CD8-positive, alpha-beta memory T cell (primary cell): Measurements from ENCODE around the gene IFT25. TPM values are rescaled to one million over a fixed set of nuclear protein-coding genes. Genes with fewer than 3 reads are reported as not detected.
"Not testable (repeated sequence)": the region's sequence is repeated elsewhere in the genome, so short reads cannot be mapped to it uniquely, and the experiment has no call there.

Experiments used
- CTCF ChIA-PET: fragments of 350-600 bp; sonication (Branson Sonifier 250); formaldehyde crosslinking; loops from one replicate; lab custom pipeline; 2021; ENCODE audit warnings: antibody characterized with exemption; lab: Charles Lee
- POLR2A ChIA-PET: fragments of 350-600 bp; sonication (Branson Sonifier 250); formaldehyde crosslinking; loops from one replicate; lab custom pipeline; 2021; ENCODE audit warnings: antibody characterized with exemption; lab: Charles Lee
- DNase-seq, 5 donors: peaks; one replicate each; pipeline versions ENCODE4 v3.0.0 to v3.0.0-alpha.2; 2020 to 2022; ENCODE audit warnings: mixed read lengths in 1 of 5
- H3K27ac ChIP-seq: one replicate; pipeline ENCODE4 v1.7.0; 2013; ENCODE audit warnings: low read depth, mild to moderate bottlenecking, low read length, moderate library complexity
- H3K27me3 ChIP-seq: 2 replicates; pipeline ENCODE4 v1.7.0; 2013; ENCODE audit warnings: low read length, mild to moderate bottlenecking; ENCODE audit not compliant: insufficient read depth, poor library complexity, severe bottlenecking
- H3K36me3 ChIP-seq: 2 replicates; pipeline ENCODE4 v1.7.0; 2013; ENCODE audit warnings: mild to moderate bottlenecking, low read length, moderate library complexity; ENCODE audit not compliant: insufficient read depth
- H3K4me1 ChIP-seq: 2 replicates; pipeline ENCODE4 v1.7.0; 2013; ENCODE audit warnings: mild to moderate bottlenecking, low read length, moderate library complexity; ENCODE audit not compliant: insufficient read depth
- H3K4me3 ChIP-seq: 2 replicates; pipeline ENCODE4 v1.7.0; 2013; ENCODE audit warnings: mild to moderate bottlenecking, low read length
- H3K9me3 ChIP-seq: 2 replicates; pipeline ENCODE4 v1.7.0; 2013; ENCODE audit warnings: mild to moderate bottlenecking, low read length
- H3K27ac Mint-ChIP-seq, 8 donors: one replicate each; pipeline ENCODE4 v1.8.0; 2020 to 2021; ENCODE audit warnings: mixed read lengths in 8 of 8, mild to moderate bottlenecking in 6 of 8, inconsistent platforms in 3 of 8, moderate library complexity in 3 of 8
- H3K27me3 Mint-ChIP-seq, 2 donors: one replicate each; pipeline ENCODE4 v1.8.0; 2020 to 2021; ENCODE audit warnings: mixed read lengths in 2 of 2, mild to moderate bottlenecking in 1 of 2, moderate library complexity in 1 of 2
- H3K36me3 Mint-ChIP-seq, 3 donors: one replicate each; pipeline ENCODE4 v1.8.0; 2020 to 2021; ENCODE audit warnings: mixed read lengths in 3 of 3, inconsistent platforms in 1 of 3, mild to moderate bottlenecking in 1 of 3
- H3K4me1 Mint-ChIP-seq, 3 donors: one replicate each; pipeline ENCODE4 v1.8.0; 2020 to 2021; ENCODE audit warnings: mixed read lengths in 3 of 3, inconsistent platforms in 1 of 3, mild to moderate bottlenecking in 1 of 3
- H3K4me3 Mint-ChIP-seq, 7 donors: one replicate each; pipeline ENCODE4 v1.8.0; 2020 to 2021; ENCODE audit warnings: mixed read lengths in 7 of 7, mild to moderate bottlenecking in 6 of 7, moderate library complexity in 4 of 7, inconsistent platforms in 2 of 7
- H3K9me3 Mint-ChIP-seq, 5 donors: one replicate each; pipeline ENCODE4 v1.8.0; 2020 to 2022; ENCODE audit warnings: mixed read lengths in 5 of 5, mild to moderate bottlenecking in 3 of 5, moderate library complexity in 2 of 5, inconsistent platforms in 1 of 5
- polyA plus RNA-seq: library from polyadenylated mRNA; unstranded; fragments of 300-500 nt; fragmentation: Illumina TruSeq; gene quantifications from one replicate; pipeline ENCODE4 v1.2.3, GENCODE V29; 2021
- total RNA-seq, 2 experiments: library from RNA; stranded (reverse); gene quantifications; one replicate each; pipeline ENCODE4 v1.2.3, GENCODE V29; 2021

IFT25 gene
- total and polyA plus RNA-seq, 3 experiments from 2014 or later = 57.2 to 59.9 (median 57.8) TPM

- H3K9me3 Mint-ChIP-seq = no peaks in the 10 kb centered on the region
- peaks cover 1 to 2% of the 10 kb centered on the region in 2 donors for H3K27me3 Mint-ChIP-seq
- POLR2A ChIA-PET = interaction anchor here (0.5 kb wide), 1 partner anchor 18 kb away, joined by 3 read pairs; no protein-coding TSS in a partner anchor
- Histone ChIP-seq H3K4me1 (peaks cover 19% of the 10 kb centered on the region), H3K27me3 (no peaks in the 10 kb centered on the region), H3K27ac (peak overlapping the region; percentile 60), H3K9me3 (no peaks in the 10 kb centered on the region), H3K36me3 (no peaks in the 10 kb centered on the region), H3K4me3 (peak overlapping the region; percentile 84)
- H3K27ac Mint-ChIP-seq = peak overlapping the region in 7 of 8 donors; percentile 78 to 98 (median 92)
- H3K4me1 Mint-ChIP-seq = peaks cover 36 to 48% (median 46%) of the 10 kb centered on the region in 3 donors
- peak overlapping the region; percentile 84 to 100 (median 97) for H3K4me3 Mint-ChIP-seq
- CTCF ChIA-PET = interaction anchor here (3.0 kb wide), 1 partner anchor 54 kb away, joined by 13 read pairs; the partner anchor contains the start of genes IFT25 and LRRC42
- no peak for DNase-seq
- H3K36me3 Mint-ChIP-seq = peaks cover 0 to 25% (median 6%) of the 10 kb centered on the region in 3 donors
These were observed 55.0 kb downstream of the IFT25 start for GRCh38 chr1:53890522-53890941.

DNA sequence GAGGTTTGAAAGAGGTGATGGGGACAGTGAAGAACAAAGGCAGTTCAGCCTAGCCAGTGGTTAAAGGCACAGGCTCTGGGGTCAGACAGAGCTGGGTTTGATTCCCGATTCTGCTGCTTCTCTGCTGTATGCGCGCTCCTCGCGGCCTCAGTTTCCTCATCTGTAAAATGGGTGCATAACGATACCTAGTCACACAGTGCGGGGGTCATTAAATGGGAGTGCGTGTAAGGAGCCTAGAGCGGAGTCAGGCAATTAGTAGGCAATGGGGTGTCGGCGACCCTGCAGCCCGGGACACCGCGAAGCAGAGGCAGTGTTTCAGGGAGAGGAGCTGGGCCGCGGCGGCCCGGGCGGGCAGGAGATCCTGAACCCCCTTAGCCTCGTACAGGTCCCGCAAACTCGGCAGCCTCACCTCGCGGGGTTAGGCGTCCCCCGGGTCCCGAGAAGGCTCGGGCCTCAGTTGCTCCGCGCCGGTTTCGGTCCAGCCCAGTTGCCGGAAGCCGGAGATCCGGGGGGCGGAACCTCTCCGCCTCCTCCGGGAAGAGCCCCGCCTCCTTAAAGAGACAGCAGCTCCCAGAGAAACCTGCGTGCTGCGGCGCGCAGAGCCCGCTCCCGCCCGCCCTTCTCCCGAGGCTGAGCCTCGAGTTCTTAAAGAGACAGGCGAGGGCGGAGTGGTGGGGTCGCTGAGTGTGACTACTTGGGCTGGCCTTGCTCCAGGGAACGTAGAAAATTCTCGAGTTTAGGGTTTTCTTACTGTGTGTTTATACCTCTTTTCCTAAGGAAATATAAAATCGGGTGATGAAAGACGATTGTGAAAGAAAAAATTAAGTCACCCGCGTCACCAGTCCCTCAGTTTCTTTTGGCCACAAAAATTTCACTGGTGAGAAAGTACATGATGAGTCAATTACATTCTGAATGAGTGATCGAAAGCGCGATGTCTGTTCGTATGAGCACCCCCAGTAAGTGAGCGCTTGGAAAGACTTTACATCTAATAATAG, 55.9 kb downstream of the IFT25 start, which contains the start of gene YIPF1:
YIPF1 (minus strand) TSS at position 494 of the 995 bp plus-strand sequence. CDS start 860 bp downstream, outside the sequence.
- Mint-ChIP-seq H3K9me3 (no peaks in the 10 kb centered on the region), H3K27me3 (peaks cover 0 to 1% of the 10 kb centered on the region in 2 donors), H3K27ac (peak within 1 kb of the TSS; percentile 78 to 98 (median 92)), H3K4me1 (peaks cover 37 to 57% (median 53%) of the 10 kb centered on the region in 3 donors), H3K4me3 (peak within 1 kb of the TSS; percentile 84 to 100 (median 97)), H3K36me3 (peaks cover 0 to 34% (median 11%) of the 10 kb centered on the region in 3 donors)
- H3K9me3 ChIP-seq = no peaks in the 10 kb centered on the region
- peaks cover 19% of the 10 kb centered on the region for H3K4me1 ChIP-seq
- peak within 1 kb of the TSS; percentile 84 for H3K4me3 ChIP-seq
- H3K36me3 ChIP-seq = no peaks in the 10 kb centered on the region
- H3K27me3 ChIP-seq = no peaks in the 10 kb centered on the region
- peak within 1 kb of the TSS; percentile 60 for H3K27ac ChIP-seq
- ChIA-PET POLR2A (interaction anchor here (0.8 to 1.1 kb wide), 3 partner anchors 53 to 60 kb away, joined by 4 to 8 read pairs (median 4); partner anchors contain the start of genes IFT25 and LRRC42), CTCF (interaction anchor here (3.0 kb wide), 1 partner anchor 55 kb away, joined by 13 read pairs; the partner anchor contains the start of genes IFT25 and LRRC42)
- peak; percentile 78 to 88 (median 83) for DNase-seq

DNA sequence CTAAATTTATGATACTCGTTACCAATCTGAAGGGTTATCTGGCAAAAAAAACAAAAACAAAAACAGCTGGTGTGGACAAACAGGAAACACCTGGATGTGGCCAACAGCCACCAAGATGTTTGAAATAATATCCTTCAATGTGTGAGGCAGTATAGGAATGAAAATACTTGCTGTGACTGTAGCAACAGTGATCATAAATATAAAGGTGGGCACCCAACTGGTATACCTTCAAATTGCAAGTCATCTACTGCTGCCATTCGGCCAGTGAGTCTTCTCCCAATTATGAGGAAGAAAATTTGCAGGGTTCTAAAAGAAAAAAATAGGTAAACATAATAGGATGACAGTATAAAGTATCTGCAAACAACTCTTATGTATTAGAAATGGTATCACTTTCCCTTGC, 56.8 kb downstream of the IFT25 start:
- no peak for DNase-seq
- no peaks in the 10 kb centered on the region for H3K9me3 ChIP-seq
- H3K36me3 ChIP-seq = no peaks in the 10 kb centered on the region
- no peaks in the 10 kb centered on the region for H3K9me3 Mint-ChIP-seq
- H3K27me3 ChIP-seq = no peaks in the 10 kb centered on the region
- peaks cover 0 to 1% of the 10 kb centered on the region in 2 donors for H3K27me3 Mint-ChIP-seq
- CTCF ChIA-PET = interaction anchor here (3.0 kb wide), 1 partner anchor 56 kb away, joined by 13 read pairs; the partner anchor contains the start of genes IFT25 and LRRC42
- H3K4me3 ChIP-seq = peak overlapping the region; percentile 84
- peaks cover 40 to 62% (median 57%) of the 10 kb centered on the region in 3 donors for H3K4me1 Mint-ChIP-seq
- peak overlapping the region; percentile 84 to 100 (median 97) for H3K4me3 Mint-ChIP-seq
- peak overlapping the region; percentile 40 to 98 (median 91) for H3K27ac Mint-ChIP-seq
- POLR2A ChIA-PET = interaction anchor here (1.1 kb wide), 1 partner anchor 61 kb away, joined by 4 read pairs; no protein-coding TSS in a partner anchor
- no peak overlapping the region for H3K27ac ChIP-seq
- H3K4me1 ChIP-seq = peaks cover 19% of the 10 kb centered on the region
- H3K36me3 Mint-ChIP-seq = peaks cover 0 to 41% (median 14%) of the 10 kb centered on the region in 3 donors

GRCh38 chr1:53883600-53883999, 61.9 kb downstream of the IFT25 start:
- DNase-seq, H3K27me3 Mint-ChIP-seq: not testable (repeated sequence)
- CTCF ChIA-PET = interaction anchor here (1.2 kb wide), 1 partner anchor 23 kb away, joined by 3 read pairs; no protein-coding TSS in a partner anchor

DNA sequence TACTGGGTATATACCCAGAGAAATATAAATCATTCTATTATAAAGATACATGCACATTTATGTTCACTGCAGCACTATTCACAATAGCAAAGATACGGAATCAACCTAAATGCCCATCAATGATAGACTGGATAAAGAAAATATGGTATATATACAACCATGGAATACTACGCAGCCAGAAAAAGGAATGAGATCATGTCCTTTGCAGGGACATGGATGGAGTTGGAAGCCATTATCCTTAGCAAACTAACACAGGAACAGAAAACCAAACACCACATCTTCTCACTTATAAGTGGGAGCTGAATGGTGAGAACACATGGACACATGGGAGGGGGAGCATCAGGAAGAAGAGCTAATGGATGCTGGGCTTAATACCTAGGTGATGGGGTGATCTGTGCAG, 63.6 kb downstream of the IFT25 start:
- DNase-seq, H3K9me3 Mint-ChIP-seq, H3K27ac ChIP-seq, H3K4me3 ChIP-seq, H3K27me3 ChIP-seq, H3K9me3 ChIP-seq, POLR2A ChIA-PET, H3K4me3 Mint-ChIP-seq, H3K27me3 Mint-ChIP-seq, H3K4me1 ChIP-seq: not testable (repeated sequence)
- peaks cover 17 to 86% (median 46%) of the 10 kb centered on the region in 3 donors for H3K36me3 Mint-ChIP-seq
- H3K27ac Mint-ChIP-seq = peak overlapping the region in 2 of 8 donors; percentile 54 to 82
- peaks cover 19% of the 10 kb centered on the region for H3K36me3 ChIP-seq
- H3K4me1 Mint-ChIP-seq = peaks cover 20 to 36% (median 35%) of the 10 kb centered on the region in 3 donors
- CTCF ChIA-PET = interaction anchor here (1.0 to 2.3 kb wide), 3 partner anchors 11 to 77 kb away, joined by 3 to 5 read pairs (median 3); no protein-coding TSS in a partner anchor

More at GRCh38 chr1:53883600-53883999, 61.9 kb downstream of the IFT25 start:
- H3K9me3 Mint-ChIP-seq, H3K27me3 ChIP-seq, H3K4me1 ChIP-seq, H3K27ac Mint-ChIP-seq, H3K27ac ChIP-seq, H3K9me3 ChIP-seq, H3K4me3 Mint-ChIP-seq, H3K4me3 ChIP-seq, POLR2A ChIA-PET: not testable (repeated sequence)
- Mint-ChIP-seq H3K36me3 (peaks cover 14 to 77% (median 48%) of the 10 kb centered on the region in 3 donors), H3K4me1 (peaks cover 32 to 51% (median 49%) of the 10 kb centered on the region in 3 donors)
- H3K36me3 ChIP-seq = peaks cover 13% of the 10 kb centered on the region

- Histone ChIP-seq H3K4me1 (no peaks in the 10 kb centered on the region), H3K9me3 (no peaks in the 10 kb centered on the region), H3K27me3 (no peaks in the 10 kb centered on the region), H3K36me3 (peaks cover 19% of the 10 kb centered on the region), H3K27ac (no peak overlapping the region), H3K4me3 (no peak overlapping the region)
- peak in 1 of 5 donors; percentile 20 for DNase-seq
- POLR2A ChIA-PET = no interaction called here
- Mint-ChIP-seq H3K27me3 (no peaks in the 10 kb centered on the region), H3K27ac (peak overlapping the region in 1 of 8 donors; percentile 44), H3K9me3 (no peaks in the 10 kb centered on the region), H3K4me3 (no peak overlapping the region), H3K36me3 (peaks cover 21 to 84% (median 44%) of the 10 kb centered on the region in 3 donors), H3K4me1 (peaks cover 9 to 14% (median 11%) of the 10 kb centered on the region in 3 donors)
- CTCF ChIA-PET = interaction anchor here (1.2 to 3.1 kb wide), 5 partner anchors 18 to 82 kb away, joined by 3 to 25 read pairs (median 5); no protein-coding TSS in a partner anchor
These were observed 66.9 kb downstream of the IFT25 start for GRCh38 chr1:53878492-53879105.

DNA sequence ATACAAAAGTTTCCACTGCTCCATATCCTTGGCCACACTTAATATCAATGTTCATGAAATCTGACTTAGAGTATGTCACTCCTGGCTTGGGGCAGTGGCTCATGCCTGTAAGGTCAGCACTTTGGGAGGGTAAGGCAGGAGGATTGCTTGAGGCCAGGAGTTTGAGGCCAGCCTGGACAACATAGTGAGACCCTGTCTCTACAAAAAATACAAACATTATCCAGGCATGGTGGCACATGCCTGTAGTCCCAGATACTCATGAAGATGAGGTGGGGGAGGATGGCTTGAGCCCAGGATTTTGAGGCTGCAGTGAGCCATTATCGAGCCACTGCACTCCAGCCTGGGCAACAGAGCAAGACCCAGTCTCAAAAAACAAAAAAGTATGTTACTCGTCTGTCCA, 70.3 kb downstream of the IFT25 start:
- POLR2A ChIA-PET, H3K27me3 ChIP-seq, CTCF ChIA-PET, H3K9me3 Mint-ChIP-seq, H3K4me3 Mint-ChIP-seq, H3K9me3 ChIP-seq, H3K4me1 Mint-ChIP-seq, H3K4me1 ChIP-seq, H3K27ac Mint-ChIP-seq, H3K27ac ChIP-seq, DNase-seq, H3K27me3 Mint-ChIP-seq, H3K4me3 ChIP-seq: not testable (repeated sequence)
- peaks cover 10% of the 10 kb centered on the region for H3K36me3 ChIP-seq
- peaks cover 7 to 84% (median 37%) of the 10 kb centered on the region in 3 donors for H3K36me3 Mint-ChIP-seq
